ENCODE data around the gene NUDT4B.
"Not testable (repeated sequence)": the region's sequence is repeated elsewhere in the genome, so short reads cannot be mapped to it uniquely, and the experiment has no call there.

DNA sequence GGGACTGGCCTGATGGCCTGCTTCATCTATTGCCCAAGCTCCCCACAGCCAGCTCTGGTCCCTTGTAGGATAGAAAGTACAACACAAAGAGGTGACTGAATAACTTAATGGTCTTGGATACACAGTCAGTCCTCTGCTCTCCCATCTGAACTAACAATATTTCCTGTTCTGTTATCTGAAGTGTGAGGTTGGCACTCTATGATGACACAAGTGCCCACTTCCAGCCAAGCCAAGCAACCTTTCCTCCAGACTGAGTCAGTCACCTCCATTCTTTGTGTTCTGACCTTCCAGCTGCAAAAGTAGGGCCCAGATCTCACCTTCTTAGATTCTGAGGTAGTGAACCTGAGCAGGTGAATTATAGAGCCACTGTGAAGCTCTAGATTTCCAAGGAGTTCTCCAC is 8.9 kb downstream of the NUDT4B start:
- TF ChIP-seq, protein P1, sequence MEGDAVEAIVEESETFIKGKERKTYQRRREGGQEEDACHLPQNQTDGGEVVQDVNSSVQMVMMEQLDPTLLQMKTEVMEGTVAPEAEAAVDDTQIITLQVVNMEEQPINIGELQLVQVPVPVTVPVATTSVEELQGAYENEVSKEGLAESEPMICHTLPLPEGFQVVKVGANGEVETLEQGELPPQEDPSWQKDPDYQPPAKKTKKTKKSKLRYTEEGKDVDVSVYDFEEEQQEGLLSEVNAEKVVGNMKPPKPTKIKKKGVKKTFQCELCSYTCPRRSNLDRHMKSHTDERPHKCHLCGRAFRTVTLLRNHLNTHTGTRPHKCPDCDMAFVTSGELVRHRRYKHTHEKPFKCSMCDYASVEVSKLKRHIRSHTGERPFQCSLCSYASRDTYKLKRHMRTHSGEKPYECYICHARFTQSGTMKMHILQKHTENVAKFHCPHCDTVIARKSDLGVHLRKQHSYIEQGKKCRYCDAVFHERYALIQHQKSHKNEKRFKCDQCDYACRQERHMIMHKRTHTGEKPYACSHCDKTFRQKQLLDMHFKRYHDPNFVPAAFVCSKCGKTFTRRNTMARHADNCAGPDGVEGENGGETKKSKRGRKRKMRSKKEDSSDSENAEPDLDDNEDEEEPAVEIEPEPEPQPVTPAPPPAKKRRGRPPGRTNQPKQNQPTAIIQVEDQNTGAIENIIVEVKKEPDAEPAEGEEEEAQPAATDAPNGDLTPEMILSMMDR (IDR thresholded peaks at IDR 0.05): not testable (repeated sequence)
- not testable (repeated sequence) for TF ChIP-seq POLR2A (IDR thresholded peaks at IDR 0.05)

Data from testis (tissue), 2 donors.